ENCODE results near the gene PARD6B. TPM values are rescaled to one million over a fixed set of nuclear protein-coding genes. Genes with fewer than 3 reads are reported as not detected.
A peak's percentile ranks its signal among the peaks of the same experiment; 100 is the strongest.
"Not testable (repeated sequence)": the region's sequence is repeated elsewhere in the genome, so short reads cannot be mapped to it uniquely, and the experiment has no call there.

PARD6B gene
- total RNA-seq, 1 donor from 2014 or later, result 2.2 TPM

DNA sequence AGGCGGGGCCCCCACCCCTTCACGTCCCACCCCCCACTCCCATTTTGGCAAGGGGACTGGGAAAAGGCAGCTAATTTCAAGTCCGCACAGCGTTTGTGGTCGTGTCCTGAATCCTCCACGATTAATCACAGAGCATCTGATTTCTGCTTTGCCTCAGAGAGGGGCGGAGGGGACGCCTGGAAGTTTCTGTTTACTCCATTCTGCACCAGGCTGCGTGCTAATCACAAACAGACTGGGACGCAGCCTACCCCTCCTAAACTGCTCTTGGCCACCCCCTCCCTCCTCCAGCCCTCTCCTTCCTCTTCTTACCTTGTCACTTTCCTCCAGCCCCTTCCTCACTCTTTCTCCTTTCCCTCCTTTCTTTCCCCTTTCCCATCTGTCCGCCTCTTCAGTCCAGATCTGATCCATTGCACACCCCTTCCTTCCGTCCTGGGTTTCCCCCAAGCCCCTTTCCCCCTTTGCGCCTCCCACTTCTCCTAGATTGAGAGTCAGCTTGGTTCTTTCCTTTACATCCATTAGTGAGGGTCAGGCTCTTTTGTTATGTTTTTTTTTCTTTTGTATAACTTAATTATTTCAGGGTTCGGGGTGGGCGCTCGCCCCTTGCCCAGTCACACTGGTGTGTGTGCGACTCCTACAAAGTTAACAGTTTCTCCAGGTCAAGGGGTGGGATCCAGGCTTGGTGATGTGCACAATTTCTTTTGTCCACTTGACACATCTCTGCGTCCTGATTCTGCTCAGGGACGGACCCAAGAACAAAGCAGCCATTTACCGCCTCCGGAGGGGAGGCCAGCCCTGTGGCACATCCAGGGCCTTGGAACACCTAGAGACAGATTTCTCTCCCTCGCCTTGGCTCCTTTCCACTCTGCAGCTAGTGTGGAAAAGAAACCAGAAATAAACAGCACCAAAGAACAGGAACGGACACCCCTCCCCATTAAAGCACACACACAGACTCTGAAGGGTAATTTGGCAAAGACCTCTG lies 39.5 kb upstream of the PARD6B start:
- Mint-ChIP-seq H3K36me3 (ENCODE audit: low read depth) (peaks cover 2% of the 10 kb centered on the region), H3K9me3 (ENCODE audit: low read depth) (no peaks in the 10 kb centered on the region), H3K4me3 (ENCODE audit: unreplicated experiment) (peak overlapping the region; percentile 12), H3K27ac (ENCODE audit: unreplicated experiment) (no peak overlapping the region), H3K27me3 (ENCODE audit: low read depth) (peaks cover 43% of the 10 kb centered on the region), H3K4me1 (ENCODE audit: low read depth) (peaks cover 21% of the 10 kb centered on the region)
- DNase-seq (ENCODE audit: low spot score), result no peak
- TF ChIP-seq, protein P1, sequence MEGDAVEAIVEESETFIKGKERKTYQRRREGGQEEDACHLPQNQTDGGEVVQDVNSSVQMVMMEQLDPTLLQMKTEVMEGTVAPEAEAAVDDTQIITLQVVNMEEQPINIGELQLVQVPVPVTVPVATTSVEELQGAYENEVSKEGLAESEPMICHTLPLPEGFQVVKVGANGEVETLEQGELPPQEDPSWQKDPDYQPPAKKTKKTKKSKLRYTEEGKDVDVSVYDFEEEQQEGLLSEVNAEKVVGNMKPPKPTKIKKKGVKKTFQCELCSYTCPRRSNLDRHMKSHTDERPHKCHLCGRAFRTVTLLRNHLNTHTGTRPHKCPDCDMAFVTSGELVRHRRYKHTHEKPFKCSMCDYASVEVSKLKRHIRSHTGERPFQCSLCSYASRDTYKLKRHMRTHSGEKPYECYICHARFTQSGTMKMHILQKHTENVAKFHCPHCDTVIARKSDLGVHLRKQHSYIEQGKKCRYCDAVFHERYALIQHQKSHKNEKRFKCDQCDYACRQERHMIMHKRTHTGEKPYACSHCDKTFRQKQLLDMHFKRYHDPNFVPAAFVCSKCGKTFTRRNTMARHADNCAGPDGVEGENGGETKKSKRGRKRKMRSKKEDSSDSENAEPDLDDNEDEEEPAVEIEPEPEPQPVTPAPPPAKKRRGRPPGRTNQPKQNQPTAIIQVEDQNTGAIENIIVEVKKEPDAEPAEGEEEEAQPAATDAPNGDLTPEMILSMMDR (IDR thresholded peaks at IDR 0.05), result no peak

DNA sequence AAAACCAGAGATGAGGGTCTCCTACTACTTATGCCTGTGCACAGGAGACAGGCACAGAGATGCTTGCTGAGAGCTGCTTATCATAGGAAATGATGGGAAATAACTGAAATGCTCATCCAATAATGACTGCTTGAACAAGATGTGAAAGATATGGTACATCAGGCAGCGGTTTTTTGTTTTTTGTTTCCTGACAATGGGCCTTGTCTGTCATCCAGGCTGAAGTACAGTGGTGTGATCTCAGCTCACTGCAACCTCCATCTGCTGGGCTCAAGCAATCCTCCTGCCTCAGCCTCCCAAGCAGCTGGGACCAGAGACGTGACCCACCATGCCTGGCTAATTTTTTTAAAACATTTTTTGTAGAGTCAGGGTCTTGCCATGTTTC lies 38.8 kb upstream of the PARD6B start:
- Mint-ChIP-seq H3K4me3 (ENCODE audit: unreplicated experiment) (no peak overlapping the region), H3K36me3 (ENCODE audit: low read depth) (peaks cover 2% of the 10 kb centered on the region), H3K4me1 (ENCODE audit: low read depth) (peaks cover 21% of the 10 kb centered on the region), H3K27ac (ENCODE audit: unreplicated experiment) (no peak overlapping the region), H3K27me3 (ENCODE audit: low read depth) (peaks cover 43% of the 10 kb centered on the region), H3K9me3 (ENCODE audit: low read depth) (no peaks in the 10 kb centered on the region)
- no peak for DNase-seq (ENCODE audit: low spot score)
- TF ChIP-seq, protein P1 (IDR thresholded peaks at IDR 0.05), result no peak

DNA sequence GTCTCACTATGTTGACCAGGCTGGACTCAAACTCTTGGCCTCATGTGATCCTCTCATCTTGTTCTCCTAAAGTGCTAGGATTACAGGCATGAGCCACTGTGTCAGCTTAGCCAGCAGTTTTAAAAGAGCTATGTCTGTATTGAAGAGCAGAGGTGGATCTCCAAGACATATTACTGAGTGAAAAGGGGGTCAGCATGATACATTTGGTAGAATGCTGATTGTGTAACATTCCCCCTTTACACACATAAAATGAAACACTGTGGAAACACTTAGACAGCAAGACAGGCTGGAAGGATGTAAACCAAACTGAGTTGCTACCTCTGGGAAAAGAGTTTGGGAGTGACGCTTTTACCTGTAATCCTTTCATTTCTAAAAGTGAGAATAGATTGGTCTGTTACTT lies 38.4 kb upstream of the PARD6B start:
- peaks cover 2% of the 10 kb centered on the region for H3K36me3 Mint-ChIP-seq (ENCODE audit: low read depth)
- DNase-seq (ENCODE audit: low spot score), result no peak
- H3K4me1 Mint-ChIP-seq (ENCODE audit: low read depth), result peaks cover 21% of the 10 kb centered on the region
- H3K27ac Mint-ChIP-seq (ENCODE audit: unreplicated experiment), result no peak overlapping the region
- H3K27me3 Mint-ChIP-seq (ENCODE audit: low read depth), result peaks cover 45% of the 10 kb centered on the region
- no peaks in the 10 kb centered on the region for H3K9me3 Mint-ChIP-seq (ENCODE audit: low read depth)
- TF ChIP-seq, protein P1 (IDR thresholded peaks at IDR 0.05), result no peak
- no peak overlapping the region for H3K4me3 Mint-ChIP-seq (ENCODE audit: unreplicated experiment)

DNA sequence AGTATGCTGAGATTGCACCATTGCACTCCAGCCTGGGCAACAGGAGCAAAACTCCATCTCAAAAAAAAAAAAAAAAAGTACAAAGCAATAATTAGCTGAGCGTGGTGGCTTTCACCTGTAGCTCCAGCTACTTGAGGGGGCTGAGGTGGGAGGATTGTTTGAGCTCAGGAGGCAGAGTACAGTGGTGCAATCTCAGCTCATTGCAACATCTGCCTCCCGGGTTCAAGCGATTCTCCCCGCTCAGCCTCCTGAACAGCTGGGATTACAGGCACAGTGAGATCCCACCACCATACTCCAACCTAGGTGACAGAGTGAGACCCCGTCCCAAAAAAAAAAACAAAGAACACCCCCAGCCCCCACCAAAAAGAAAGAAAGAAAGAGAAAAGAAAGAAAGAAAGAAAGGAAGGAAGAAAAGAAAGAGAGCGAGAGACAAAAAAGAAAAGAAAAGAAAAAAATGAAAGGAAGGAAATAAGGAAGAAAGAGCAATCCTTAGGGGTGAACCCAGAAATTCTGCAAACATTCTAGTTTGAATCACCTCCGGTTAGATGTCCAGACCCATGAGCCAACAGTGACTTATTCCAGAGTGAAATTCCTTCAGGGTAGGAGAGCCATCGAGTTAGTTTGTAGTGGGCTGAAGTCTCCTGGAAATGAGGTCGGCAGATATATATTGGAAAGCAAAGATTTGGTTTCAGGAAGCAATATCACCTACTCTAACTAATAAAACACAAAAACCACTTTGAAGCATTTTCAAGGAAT lies 36.8 kb upstream of the PARD6B start:
- H3K4me3 Mint-ChIP-seq (ENCODE audit: unreplicated experiment), result no peak overlapping the region
- DNase-seq (ENCODE audit: low spot score), result no peak
- TF ChIP-seq, protein P1 (IDR thresholded peaks at IDR 0.05), result no peak

DNA sequence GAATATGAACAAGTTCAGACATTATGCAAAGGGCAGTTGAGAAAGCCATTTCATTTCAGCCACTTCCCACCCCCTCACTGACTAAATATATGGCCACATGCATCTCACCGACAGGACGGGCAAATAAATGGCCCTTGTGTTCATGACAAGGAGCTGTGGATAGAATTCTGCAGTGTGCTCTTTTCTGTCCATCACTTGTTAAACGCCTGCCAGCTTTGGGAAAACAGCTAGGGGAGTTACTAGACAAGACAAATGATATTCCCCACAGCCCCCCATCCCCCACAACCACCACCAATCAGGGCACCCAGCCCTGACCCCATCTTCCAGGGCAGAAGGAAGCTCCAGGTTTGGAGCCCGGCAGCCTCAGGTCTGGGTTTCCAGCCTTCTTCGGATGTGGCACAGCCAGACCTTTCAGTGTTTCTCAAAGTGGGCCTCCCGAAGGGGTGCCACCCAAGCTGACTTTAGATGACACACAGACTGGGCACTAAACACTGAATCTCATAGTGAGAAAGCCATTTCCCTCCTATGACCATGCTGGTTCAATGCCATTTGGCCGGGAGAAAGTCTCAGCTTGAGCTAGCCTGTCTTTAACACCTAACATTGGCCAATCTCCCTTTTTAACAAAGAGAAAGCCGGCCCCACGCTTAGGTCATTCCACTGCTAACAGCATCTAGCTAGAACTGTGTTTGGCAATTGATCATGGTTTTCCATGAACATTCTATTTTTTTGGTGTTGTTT lies 36.1 kb upstream of the PARD6B start:
- Mint-ChIP-seq H3K9me3 (ENCODE audit: low read depth) (no peaks in the 10 kb centered on the region), H3K27ac (ENCODE audit: unreplicated experiment) (no peak overlapping the region)

More for the DNA sequence above, 36.8 kb upstream of the PARD6B start:
- Mint-ChIP-seq H3K27ac (ENCODE audit: unreplicated experiment) (no peak overlapping the region), H3K36me3 (ENCODE audit: low read depth) (peaks cover 2% of the 10 kb centered on the region), H3K27me3 (ENCODE audit: low read depth) (peaks cover 39% of the 10 kb centered on the region), H3K9me3 (ENCODE audit: low read depth) (no peaks in the 10 kb centered on the region), H3K4me1 (ENCODE audit: low read depth) (peaks cover 21% of the 10 kb centered on the region)

DNA sequence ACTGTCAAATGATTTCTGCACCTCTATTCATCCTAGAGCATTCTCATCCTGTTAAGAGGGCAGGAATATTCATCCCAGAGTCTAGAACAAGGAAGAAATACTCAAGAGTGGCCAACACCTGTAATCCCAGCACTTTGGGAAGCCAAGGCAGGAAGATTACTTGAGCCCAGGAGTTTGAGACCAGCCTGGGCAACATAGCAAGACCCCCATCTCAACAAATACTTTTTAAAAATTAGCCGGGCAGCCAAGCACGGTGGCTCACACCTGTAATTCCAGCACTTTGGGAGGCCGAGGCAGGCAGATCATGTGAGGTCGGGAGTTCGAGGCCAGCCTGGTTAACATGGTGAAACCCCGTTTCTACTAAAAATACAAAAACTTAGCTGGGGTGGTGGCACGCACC lies 33.1 kb upstream of the PARD6B start:
- not testable (repeated sequence) for H3K27ac Mint-ChIP-seq (ENCODE audit: unreplicated experiment); H3K27me3 Mint-ChIP-seq (ENCODE audit: low read depth)

More for the DNA sequence above, 36.1 kb upstream of the PARD6B start:
- no peak for DNase-seq (ENCODE audit: low spot score)
- TF ChIP-seq, protein P1 (IDR thresholded peaks at IDR 0.05), result no peak
- Mint-ChIP-seq H3K36me3 (ENCODE audit: low read depth) (peaks cover 2% of the 10 kb centered on the region), H3K27me3 (ENCODE audit: low read depth) (peaks cover 32% of the 10 kb centered on the region), H3K4me3 (ENCODE audit: unreplicated experiment) (no peak overlapping the region), H3K4me1 (ENCODE audit: low read depth) (peaks cover 19% of the 10 kb centered on the region)

More for the DNA sequence above, 33.1 kb upstream of the PARD6B start:
- not testable (repeated sequence) for H3K4me3 Mint-ChIP-seq (ENCODE audit: unreplicated experiment); H3K9me3 Mint-ChIP-seq (ENCODE audit: low read depth); H3K36me3 Mint-ChIP-seq (ENCODE audit: low read depth); DNase-seq (ENCODE audit: low spot score)
- H3K4me1 Mint-ChIP-seq (ENCODE audit: low read depth), result peaks cover 18% of the 10 kb centered on the region

Measured in chondrocyte (in vitro differentiated cells).